ENCODE results near the gene CYSTM1.

- TF ChIP-seq CTCF (IDR thresholded peaks at IDR 0.05) = no peak
- TF ChIP-seq POLR2A (IDR thresholded peaks at IDR 0.05) = no peak
- TF ChIP-seq POLR2AphosphoS5 (IDR thresholded peaks at IDR 0.05; ENCODE audit: insufficient read depth in 1 of 2, low read depth in 1 of 2) = no peak
Measured at GRCh38 chr5:140252470-140253126, 77.6 kb downstream of the CYSTM1 start.
